ENCODE results near the gene INVS. TPM values are rescaled to one million over a fixed set of nuclear protein-coding genes. Genes with fewer than 3 reads are reported as not detected.
"Not testable (repeated sequence)": the region's sequence is repeated elsewhere in the genome, so short reads cannot be mapped to it uniquely, and the experiment has no call there.

The INVS gene
- total RNA-seq, 4 donors from 2014 or later = 19.2 to 24.1 (median 23.4) TPM

GRCh38 chr9:100072805-100073204 is 26.2 kb upstream of the INVS start:
- Histone ChIP-seq H3K27me3 (no peaks in the 10 kb centered on the region), H3K36me3 (no peaks in the 10 kb centered on the region), H3K9me3 (no peaks in the 10 kb centered on the region), H3K4me1 (peaks cover 4 to 17% (median 8%) of the 10 kb centered on the region in 4 donors), H3K27ac (replicated peaks in 1 of 4) (no peak overlapping the region), H3K4me3 (no peak overlapping the region)
- no peak for DNase-seq (ENCODE audit: extremely low spot score)
- TF ChIP-seq POLR2AphosphoS5 (IDR thresholded peaks at IDR 0.05) (no peak), EP300 (IDR thresholded peaks at IDR 0.05) (no peak), CTCF (IDR thresholded peaks at IDR 0.05) (no peak), POLR2A (IDR thresholded peaks at IDR 0.05; ENCODE audit: low read depth) (no peak)
- intact Hi-C loops (cut with DNase I) = no loop called here
- WGBS = 70% methylated on average over 2 of the region's 2 CpGs

GRCh38 chr9:100074093-100074492 is 24.9 kb upstream of the INVS start:
- Histone ChIP-seq H3K27me3 (no peaks in the 10 kb centered on the region), H3K27ac (replicated peaks in 1 of 4) (no peak overlapping the region), H3K36me3 (no peaks in the 10 kb centered on the region), H3K4me3 (no peak overlapping the region), H3K4me1 (peaks cover 4 to 26% (median 8%) of the 10 kb centered on the region in 4 donors), H3K9me3 (no peaks in the 10 kb centered on the region)
- WGBS = 81% methylated on average over 6 of the region's 6 CpGs
- TF ChIP-seq POLR2AphosphoS5 (IDR thresholded peaks at IDR 0.05) (no peak), EP300 (IDR thresholded peaks at IDR 0.05) (no peak), CTCF (IDR thresholded peaks at IDR 0.05) (no peak), POLR2A (IDR thresholded peaks at IDR 0.05; ENCODE audit: low read depth) (no peak)
- intact Hi-C loops (cut with DNase I) = no loop called here
- DNase-seq (ENCODE audit: extremely low spot score) = no peak

- H3K36me3 ChIP-seq = no peaks in the 10 kb centered on the region
- no peaks in the 10 kb centered on the region for H3K27me3 ChIP-seq
- peaks cover 4 to 26% (median 8%) of the 10 kb centered on the region in 4 donors for H3K4me1 ChIP-seq
- no peak overlapping the region for H3K4me3 ChIP-seq
- H3K9me3 ChIP-seq = no peaks in the 10 kb centered on the region
- no peak for DNase-seq (ENCODE audit: extremely low spot score)
- 95% methylated on average over 6 of the region's 6 CpGs for WGBS
- intact Hi-C loops (cut with DNase I) = no loop called here
- H3K27ac ChIP-seq (replicated peaks in 1 of 4) = no peak overlapping the region
- TF ChIP-seq EP300 (IDR thresholded peaks at IDR 0.05) (no peak), CTCF (IDR thresholded peaks at IDR 0.05) (no peak), POLR2AphosphoS5 (IDR thresholded peaks at IDR 0.05) (no peak), POLR2A (IDR thresholded peaks at IDR 0.05; ENCODE audit: low read depth) (no peak)
Measured at GRCh38 chr9:100074989-100075388, 24.1 kb upstream of the INVS start.

GRCh38 chr9:100076256-100076655 is 22.8 kb upstream of the INVS start:
- H3K36me3 ChIP-seq; H3K27ac ChIP-seq (replicated peaks in 1 of 4); H3K27me3 ChIP-seq; DNase-seq (ENCODE audit: extremely low spot score); H3K4me3 ChIP-seq; intact Hi-C loops (cut with DNase I); H3K9me3 ChIP-seq: not testable (repeated sequence)
- peaks cover 4 to 29% (median 8%) of the 10 kb centered on the region in 4 donors for H3K4me1 ChIP-seq
- 93% methylated on average over 4 of the region's 4 CpGs for WGBS

GRCh38 chr9:100082782-100083181 is 16.3 kb upstream of the INVS start:
- TF ChIP-seq EP300 (IDR thresholded peaks at IDR 0.05) (no peak), POLR2AphosphoS5 (IDR thresholded peaks at IDR 0.05) (no peak), POLR2A (IDR thresholded peaks at IDR 0.05; ENCODE audit: low read depth) (no peak), CTCF (IDR thresholded peaks at IDR 0.05) (no peak)
- Histone ChIP-seq H3K4me1 (peaks cover 0 to 54% (median 26%) of the 10 kb centered on the region in 4 donors), H3K27ac (replicated peaks in 1 of 4) (no peak overlapping the region), H3K4me3 (no peak overlapping the region), H3K36me3 (no peaks in the 10 kb centered on the region), H3K9me3 (no peaks in the 10 kb centered on the region), H3K27me3 (no peaks in the 10 kb centered on the region)
- no peak for DNase-seq (ENCODE audit: extremely low spot score)
- intact Hi-C loops (cut with DNase I) = no loop called here
